Measurements from ENCODE around the gene COL6A2.

- TF ChIP-seq RAD21 (IDR thresholded peaks at IDR 0.05; ENCODE audit: low read depth), result no peak
- no peak for TF ChIP-seq REST (IDR thresholded peaks at IDR 0.05; ENCODE audit: low read depth)
- no peak for TF ChIP-seq CEBPB (IDR thresholded peaks at IDR 0.05)
- no peak for TF ChIP-seq TAF1 (IDR thresholded peaks at IDR 0.05; ENCODE audit: low read depth)
- no peak for TF ChIP-seq EP300 (IDR thresholded peaks at IDR 0.05; ENCODE audit: borderline replicate concordance)
- TF ChIP-seq EGR1 (IDR thresholded peaks at IDR 0.05), result no peak
- TF ChIP-seq TEAD4 (IDR thresholded peaks at IDR 0.05), result no peak
- TF ChIP-seq TCF12 (IDR thresholded peaks at IDR 0.05; ENCODE audit: low read depth), result no peak
Observed at GRCh38 chr21:46120301-46121285, 22.7 kb downstream of the COL6A2 start.

All from Ishikawa (cell line).